ENCODE results near the gene AMBRA1. TPM values are rescaled to one million over a fixed set of nuclear protein-coding genes. Genes with fewer than 3 reads are reported as not detected.

The AMBRA1 gene
- total and polyA plus RNA-seq, 2 donors (not counting 3 experiments of a cell fraction or from before 2014, with no cell fraction given) = 18.4 to 32.4 TPM

GRCh38 chr11:46413760-46414465 is 179.9 kb downstream of the AMBRA1 start:
- intact Hi-C loops (cut with micrococcal nuclease) = no loop called here
- no peak overlapping the region for H3K27ac ChIP-seq (ENCODE audit: insufficient read depth, low read depth, low read length)
- H4K20me1 ChIP-seq (replicated peaks; ENCODE audit: control insufficient read depth, extremely low read depth, insufficient read depth, low read length) = no peaks in the 10 kb centered on the region
- CTCF ChIA-PET = interaction anchor here (0.5 to 1.8 kb wide), 4 partner anchors 18 to 115 kb away, joined by 3 to 6 read pairs (median 3); no protein-coding TSS in a partner anchor
- H3K4me1 ChIP-seq (ENCODE audit: control insufficient read depth, extremely low read depth, insufficient read depth, low read length) = no peaks in the 10 kb centered on the region
- no peaks in the 10 kb centered on the region for H3K79me2 ChIP-seq (ENCODE audit: control insufficient read depth, insufficient read depth, low read length)
- BruUV-seq (replicated peaks) = no TSS peak
- H3K9ac ChIP-seq (replicated peaks; ENCODE audit: extremely low read depth, insufficient read depth, low read length) = no peak overlapping the region
- dilution Hi-C loops (cut with MboI; ENCODE audit: extremely low pct_ligation_motif_present, low sequenced_read_pairs) = no loop called here
- H3K27me3 ChIP-seq (ENCODE audit: control insufficient read depth in 2 of 2, insufficient read depth in 2 of 2, low read length in 2 of 2) = no peaks in the 10 kb centered on the region
- FAIRE-seq (no peak), DNase-seq (ENCODE audit: low read depth, low spot score) (no peak)
- TF ChIP-seq JUN (IDR thresholded peaks at IDR 0.05; ENCODE audit: borderline replicate concordance, insufficient read depth, insufficient read length, low read depth) = no peak
- no peak for TF ChIP-seq GATA2 (IDR thresholded peaks at IDR 0.05; ENCODE audit: insufficient read depth, insufficient read length, low read depth, low read length)
- TF ChIP-seq MAX (IDR thresholded peaks at IDR 0.05; ENCODE audit: insufficient read depth, insufficient read length) = no peak
- no peak for TF ChIP-seq POLR2A (IDR thresholded peaks at IDR 0.05; ENCODE audit: low read depth, low read length)
- TF ChIP-seq MYC (IDR thresholded peaks at IDR 0.05; ENCODE audit: low read depth, low read length) = no peak
- TF ChIP-seq FOS (IDR thresholded peaks at IDR 0.05; ENCODE audit: borderline replicate concordance, insufficient read depth, low read length) = no peak
- no peak for TF ChIP-seq CTCF (IDR thresholded peaks at IDR 0.05; ENCODE audit: extremely low read depth in 1 of 2, insufficient read depth in 1 of 2, low read depth in 1 of 2, low read length in 2 of 2)
- H3K9me3 ChIP-seq (replicated peaks; ENCODE audit: control insufficient read depth, insufficient read depth, low read length) = no peaks in the 10 kb centered on the region
- peaks cover 0 to 18% of the 10 kb centered on the region in 2 experiments for H3K36me3 ChIP-seq (ENCODE audit: control insufficient read depth in 2 of 2, extremely low read depth in 1 of 2, insufficient read depth in 2 of 2, low read length in 2 of 2)
- H3K4me3 ChIP-seq (replicated peaks in 1 of 3; ENCODE audit: insufficient read depth in 1 of 3, low read depth in 1 of 3, low read length in 3 of 3) = no peak overlapping the region
- H3K9me1 ChIP-seq (replicated peaks; ENCODE audit: control insufficient read depth, extremely low read depth, insufficient read depth, low read length) = no peaks in the 10 kb centered on the region
- POLR2A ChIA-PET = no interaction called here
- H2AFZ ChIP-seq (ENCODE audit: low read depth, low read length) = no peak overlapping the region
- no peak overlapping the region for H3K4me2 ChIP-seq (ENCODE audit: insufficient read depth, low read length)
